Cardiac muscle cell (in vitro differentiated cells and primary cell): Measurements from ENCODE around the gene RHBDD2. TPM values are rescaled to one million over a fixed set of nuclear protein-coding genes. Genes with fewer than 3 reads are reported as not detected.
"Not testable (repeated sequence)": the region's sequence is repeated elsewhere in the genome, so short reads cannot be mapped to it uniquely, and the experiment has no call there.

Experiments
- DNase-seq, 2 donors: peaks; one replicate each; pipeline versions ENCODE4 v3.0.0 to v3.0.0-alpha.2; 2010 to 2017; ENCODE audit warnings: low read depth in 1 of 2, low spot score in 1 of 2
- H3K27ac ChIP-seq: fragments of 200-600 bp; sonication (generic); 2 replicates; pipeline ENCODE4 v1.5.1; 2016
- H3K27me3 ChIP-seq: fragments of 200-600 bp; sonication (generic); 2 replicates; pipeline ENCODE4 v1.6.0; 2016; ENCODE audit warnings: control low read depth
- H3K36me3 ChIP-seq: fragments of 200-600 bp; sonication (generic); 2 replicates; pipeline ENCODE4 v1.5.1; 2016; ENCODE audit warnings: control low read depth
- H3K4me1 ChIP-seq: fragments of 200-600 bp; sonication (generic); 2 replicates; pipeline ENCODE4 v1.8.1; 2017; ENCODE audit warnings: low read depth, mild to moderate bottlenecking, mixed run types
- H3K4me3 ChIP-seq: fragments of 200-600 bp; sonication (generic); 2 replicates; pipeline ENCODE4 v1.5.1; 2016; ENCODE audit warnings: mild to moderate bottlenecking
- H3K9me3 ChIP-seq: fragments of 200-600 bp; sonication (generic); 2 replicates; pipeline ENCODE4 v1.5.1; 2017; ENCODE audit warnings: low read depth, mild to moderate bottlenecking, control low read depth
- polyA plus RNA-seq: library from polyadenylated mRNA; unstranded; fragments of >200 nt; fragmentation: Nextera tagmentation; extraction: Ambion mirVana; gene quantifications from 2 replicates; pipeline ENCODE4 v1.2.1, GENCODE V29; 2016
- total RNA-seq: library from RNA; depleted of rRNA; stranded (reverse); fragments of >200 nt; gene quantifications from 2 replicates; pipeline ENCODE4 v1.2.3, GENCODE V29; 2016
- TF ChIP-seq, protein P1 (sequence below): IDR thresholded peaks from 2 replicates; pipeline ENCODE4 v1.5.1; 2012; ENCODE audit warnings: low read depth, mild to moderate bottlenecking, low read length

RHBDD2 gene
- total RNA-seq (83.6 and 115 TPM in 2 replicates), polyA plus RNA-seq (190 and 223 TPM in 2 replicates)

GRCh38 chr7:75878769-75879611 lies at the start of gene RHBDD2:
Gene RHBDD2 (plus strand): TSS chr7:75879034. CDS start chr7:75879083, 49 bp downstream.
- Histone ChIP-seq H3K27me3 (no peaks in the 10 kb centered on the region), H3K4me1 (peaks cover 5% of the 10 kb centered on the region), H3K36me3 (peaks cover 17% of the 10 kb centered on the region), H3K27ac (peak within 1 kb of the TSS; percentile 29), H3K9me3 (no peaks in the 10 kb centered on the region), H3K4me3 (peak within 1 kb of the TSS; percentile 55)
- DNase-seq = peak; percentile 95 to 96
- TF ChIP-seq, protein P1, sequence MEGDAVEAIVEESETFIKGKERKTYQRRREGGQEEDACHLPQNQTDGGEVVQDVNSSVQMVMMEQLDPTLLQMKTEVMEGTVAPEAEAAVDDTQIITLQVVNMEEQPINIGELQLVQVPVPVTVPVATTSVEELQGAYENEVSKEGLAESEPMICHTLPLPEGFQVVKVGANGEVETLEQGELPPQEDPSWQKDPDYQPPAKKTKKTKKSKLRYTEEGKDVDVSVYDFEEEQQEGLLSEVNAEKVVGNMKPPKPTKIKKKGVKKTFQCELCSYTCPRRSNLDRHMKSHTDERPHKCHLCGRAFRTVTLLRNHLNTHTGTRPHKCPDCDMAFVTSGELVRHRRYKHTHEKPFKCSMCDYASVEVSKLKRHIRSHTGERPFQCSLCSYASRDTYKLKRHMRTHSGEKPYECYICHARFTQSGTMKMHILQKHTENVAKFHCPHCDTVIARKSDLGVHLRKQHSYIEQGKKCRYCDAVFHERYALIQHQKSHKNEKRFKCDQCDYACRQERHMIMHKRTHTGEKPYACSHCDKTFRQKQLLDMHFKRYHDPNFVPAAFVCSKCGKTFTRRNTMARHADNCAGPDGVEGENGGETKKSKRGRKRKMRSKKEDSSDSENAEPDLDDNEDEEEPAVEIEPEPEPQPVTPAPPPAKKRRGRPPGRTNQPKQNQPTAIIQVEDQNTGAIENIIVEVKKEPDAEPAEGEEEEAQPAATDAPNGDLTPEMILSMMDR = peak; percentile 17

DNA sequence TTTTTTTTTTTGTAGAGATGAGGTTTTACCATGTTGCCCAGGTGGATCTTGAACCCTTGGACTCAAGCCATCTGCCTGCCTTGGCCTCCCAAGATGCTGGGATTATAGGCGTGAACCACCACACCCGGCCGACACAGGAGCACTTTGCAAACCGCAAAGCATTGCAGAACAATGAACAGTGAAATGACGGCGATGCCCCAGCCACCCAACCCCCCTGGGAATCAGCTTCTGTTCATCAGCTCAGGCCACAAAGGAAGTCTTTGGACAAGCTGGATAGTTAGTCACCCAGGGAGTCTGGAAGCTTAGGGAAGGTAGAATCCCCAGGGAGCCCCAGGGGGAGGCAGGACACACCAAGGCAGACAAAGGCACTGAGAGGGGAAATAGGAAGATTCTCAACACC lies 49.2 kb upstream of the RHBDD2 start:
- peak in 1 of 2 donors; percentile 63 for DNase-seq
- not testable (repeated sequence) for H3K9me3 ChIP-seq, H3K27me3 ChIP-seq, H3K4me1 ChIP-seq, H3K27ac ChIP-seq, H3K36me3 ChIP-seq, H3K4me3 ChIP-seq

GRCh38 chr7:75830978-75831377 lies 47.9 kb upstream of the RHBDD2 start:
- TF ChIP-seq, protein P1 = no peak
- Histone ChIP-seq H3K4me1 (no peaks in the 10 kb centered on the region), H3K27ac (no peak overlapping the region)

GRCh38 chr7:75833662-75834061 lies 45.2 kb upstream of the RHBDD2 start:
- peak in 1 of 2 donors; percentile 41 for DNase-seq
- not testable (repeated sequence) for H3K27ac ChIP-seq, H3K27me3 ChIP-seq, H3K9me3 ChIP-seq, H3K36me3 ChIP-seq, H3K4me3 ChIP-seq, H3K4me1 ChIP-seq

More at GRCh38 chr7:75830978-75831377, 47.9 kb upstream of the RHBDD2 start:
- DNase-seq = no peak
- H3K36me3 ChIP-seq = no peaks in the 10 kb centered on the region
- H3K27me3 ChIP-seq = no peaks in the 10 kb centered on the region
- H3K9me3 ChIP-seq = no peaks in the 10 kb centered on the region
- no peak overlapping the region for H3K4me3 ChIP-seq

GRCh38 chr7:75835688-75836285 lies 43.0 kb upstream of the RHBDD2 start:
- Histone ChIP-seq H3K27me3 (no peaks in the 10 kb centered on the region), H3K9me3 (no peaks in the 10 kb centered on the region), H3K4me1 (no peaks in the 10 kb centered on the region), H3K36me3 (no peaks in the 10 kb centered on the region), H3K27ac (no peak overlapping the region), H3K4me3 (no peak overlapping the region)
- TF ChIP-seq, protein P1 = no peak
- no peak for DNase-seq

GRCh38 chr7:75836798-75837197 lies 42.0 kb upstream of the RHBDD2 start:
- Histone ChIP-seq H3K36me3 (no peaks in the 10 kb centered on the region), H3K27me3 (no peaks in the 10 kb centered on the region), H3K9me3 (no peaks in the 10 kb centered on the region), H3K4me1 (no peaks in the 10 kb centered on the region), H3K4me3 (no peak overlapping the region), H3K27ac (no peak overlapping the region)
- DNase-seq = no peak
- TF ChIP-seq, protein P1 = no peak

- not testable (repeated sequence) for H3K27me3 ChIP-seq, H3K9me3 ChIP-seq, H3K4me3 ChIP-seq, H3K36me3 ChIP-seq, DNase-seq, H3K27ac ChIP-seq, H3K4me1 ChIP-seq
Measured at GRCh38 chr7:75838281-75838930, 40.4 kb upstream of the RHBDD2 start.
